HepG2 (cell line): ENCODE measurements around the gene PDZRN4. TPM values are rescaled to one million over a fixed set of nuclear protein-coding genes. Genes with fewer than 3 reads are reported as not detected.

Source experiments
- KLF12 ChIP-seq: sonication (generic); formaldehyde crosslinking; IDR thresholded peaks from 2 replicates; pipeline ENCODE4 v1.4.0; 2020; ENCODE audit warnings: missing genetic modification reagents, borderline replicate concordance
- MXI1 ChIP-seq: IDR thresholded peaks from 3 replicates; pipeline ENCODE4 v1.6.1; 2012; ENCODE audit warnings: low read depth, low read length, inconsistent platforms, borderline replicate concordance
- NR2C2 ChIP-seq: sonication (generic); formaldehyde crosslinking; IDR thresholded peaks from 2 replicates; pipeline ENCODE4 v1.4.0; 2020; ENCODE audit warnings: missing genetic modification reagents, mild to moderate bottlenecking, moderate library complexity, borderline replicate concordance
- ZC3H4 ChIP-seq: sonication (generic); formaldehyde crosslinking; IDR thresholded peaks from 2 replicates; pipeline ENCODE4 v1.4.0; 2020; ENCODE audit warnings: missing genetic modification reagents, borderline replicate concordance
- ZNF205 ChIP-seq: IDR thresholded peaks from 2 replicates; pipeline ENCODE4 v1.6.1; 2018; ENCODE audit warnings: missing biosample characterization, missing genetic modification reagents
- ZNF451 ChIP-seq: sonication (generic); formaldehyde crosslinking; IDR thresholded peaks from 2 replicates; pipeline ENCODE4 v1.5.0; 2020; ENCODE audit warnings: mild to moderate bottlenecking, missing genetic modification reagents
- ZNF577 ChIP-seq: sonication (generic); formaldehyde crosslinking; IDR thresholded peaks from 2 replicates; pipeline ENCODE4 v1.4.0; 2020; ENCODE audit warnings: mild to moderate bottlenecking, low read depth, missing genetic modification reagents, borderline replicate concordance
- ZSCAN31 ChIP-seq: sonication (generic); formaldehyde crosslinking; IDR thresholded peaks from 2 replicates; pipeline ENCODE4 v1.5.0; 2020; ENCODE audit warnings: low read depth, mild to moderate bottlenecking, missing genetic modification reagents
- polyA plus RNA-seq, 8 experiments: library from polyadenylated mRNA; depleted of rRNA in 3 of 8; stranded (reverse) in 7 of 8; unstranded in 1 of 8; fragments of >200 nt; fragmentation: Illumina TruSeq in 4 of 8; extraction: Trizol in 4 of 8; gene quantifications; 2 replicates each; pipeline versions ENCODE4 v1.2.1 to v1.2.3, GENCODE V29; 2011 to 2016; ENCODE audit warnings: low read depth in 4 of 8, missing spikeins in 1 of 8, mixed read lengths in 1 of 8; ENCODE audit not compliant: insufficient read depth in 1 of 8
- total RNA-seq, 5 experiments: library from RNA; depleted of rRNA; stranded (reverse); fragments of >200 nt; fragmentation: Illumina TruSeq; extraction: Trizol; gene quantifications; 2 replicates each; pipeline ENCODE4 v1.2.3, GENCODE V29; 2016; ENCODE audit warnings: low read depth in 1 of 5
- TF ChIP-seq, protein P1 (sequence below): sonication (generic); formaldehyde crosslinking; conservative IDR thresholded peaks from 2 replicates; pipeline ENCODE4 v1.8.0; 2022; ENCODE audit warnings: mild to moderate bottlenecking, moderate library complexity, missing genetic modification reagents
- TF ChIP-seq, protein P2 (sequence below): sonication (generic); formaldehyde crosslinking; IDR thresholded peaks from 2 replicates; pipeline ENCODE4 v1.4.0; 2020; ENCODE audit warnings: mild to moderate bottlenecking, missing genetic modification reagents
- TF ChIP-seq, protein P3 (sequence below): sonication (generic); formaldehyde crosslinking; IDR thresholded peaks from 2 replicates; pipeline ENCODE4 v1.5.0; 2020; ENCODE audit warnings: mild to moderate bottlenecking, low read depth, missing genetic modification reagents, borderline replicate concordance
- TF ChIP-seq, protein P4 (sequence below): sonication (generic); formaldehyde crosslinking; IDR thresholded peaks from 2 replicates; pipeline ENCODE4 v1.8.0; 2022; ENCODE audit warnings: missing genetic modification reagents, mild to moderate bottlenecking, inconsistent platforms, borderline replicate concordance

The PDZRN4 gene
- total and polyA plus RNA-seq, 2 of the 13 experiments (the other 11 are each of a cell fraction or from before 2014, with no cell fraction given): not detected

DNA sequence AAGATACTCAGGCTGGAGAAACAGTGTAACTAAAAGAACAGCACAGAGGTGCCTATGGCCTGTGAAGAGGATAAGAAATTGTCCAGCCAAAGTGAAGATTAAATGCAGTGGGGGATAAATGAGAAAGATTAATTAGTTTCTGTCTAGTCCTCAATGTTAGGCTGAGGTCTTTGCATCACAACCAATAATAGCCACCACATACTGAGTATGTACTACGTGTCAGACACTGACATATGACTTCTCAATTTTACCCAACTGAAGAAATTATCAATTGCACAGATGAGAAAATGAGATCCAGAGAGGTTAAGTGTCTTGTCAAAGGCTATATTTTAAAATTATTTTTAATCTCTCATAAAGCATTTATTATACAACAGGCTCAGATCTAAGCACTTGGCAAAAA is 285.9 kb downstream of the PDZRN4 start (continued):
- TF ChIP-seq ZSCAN31 (CRISPR knock-in tag) (no peak), ZNF451 (CRISPR knock-in tag) (no peak), MXI1 (no peak), ZNF205 (CRISPR knock-in tag) (no peak), ZC3H4 (CRISPR knock-in tag) (no peak), KLF12 (CRISPR knock-in tag) (no peak), ZNF577 (CRISPR knock-in tag) (no peak), NR2C2 (CRISPR knock-in tag) (no peak)
- TF ChIP-seq, protein P1, sequence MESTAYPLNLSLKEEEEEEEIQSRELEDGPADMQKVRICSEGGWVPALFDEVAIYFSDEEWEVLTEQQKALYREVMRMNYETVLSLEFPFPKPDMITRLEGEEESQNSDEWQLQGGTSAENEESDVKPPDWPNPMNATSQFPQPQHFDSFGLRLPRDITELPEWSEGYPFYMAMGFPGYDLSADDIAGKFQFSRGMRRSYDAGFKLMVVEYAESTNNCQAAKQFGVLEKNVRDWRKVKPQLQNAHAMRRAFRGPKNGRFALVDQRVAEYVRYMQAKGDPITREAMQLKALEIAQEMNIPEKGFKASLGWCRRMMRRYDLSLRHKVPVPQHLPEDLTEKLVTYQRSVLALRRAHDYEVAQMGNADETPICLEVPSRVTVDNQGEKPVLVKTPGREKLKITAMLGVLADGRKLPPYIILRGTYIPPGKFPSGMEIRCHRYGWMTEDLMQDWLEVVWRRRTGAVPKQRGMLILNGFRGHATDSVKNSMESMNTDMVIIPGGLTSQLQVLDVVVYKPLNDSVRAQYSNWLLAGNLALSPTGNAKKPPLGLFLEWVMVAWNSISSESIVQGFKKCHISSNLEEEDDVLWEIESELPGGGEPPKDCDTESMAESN (CRISPR knock-in tag): no peak
- TF ChIP-seq, protein P2, sequence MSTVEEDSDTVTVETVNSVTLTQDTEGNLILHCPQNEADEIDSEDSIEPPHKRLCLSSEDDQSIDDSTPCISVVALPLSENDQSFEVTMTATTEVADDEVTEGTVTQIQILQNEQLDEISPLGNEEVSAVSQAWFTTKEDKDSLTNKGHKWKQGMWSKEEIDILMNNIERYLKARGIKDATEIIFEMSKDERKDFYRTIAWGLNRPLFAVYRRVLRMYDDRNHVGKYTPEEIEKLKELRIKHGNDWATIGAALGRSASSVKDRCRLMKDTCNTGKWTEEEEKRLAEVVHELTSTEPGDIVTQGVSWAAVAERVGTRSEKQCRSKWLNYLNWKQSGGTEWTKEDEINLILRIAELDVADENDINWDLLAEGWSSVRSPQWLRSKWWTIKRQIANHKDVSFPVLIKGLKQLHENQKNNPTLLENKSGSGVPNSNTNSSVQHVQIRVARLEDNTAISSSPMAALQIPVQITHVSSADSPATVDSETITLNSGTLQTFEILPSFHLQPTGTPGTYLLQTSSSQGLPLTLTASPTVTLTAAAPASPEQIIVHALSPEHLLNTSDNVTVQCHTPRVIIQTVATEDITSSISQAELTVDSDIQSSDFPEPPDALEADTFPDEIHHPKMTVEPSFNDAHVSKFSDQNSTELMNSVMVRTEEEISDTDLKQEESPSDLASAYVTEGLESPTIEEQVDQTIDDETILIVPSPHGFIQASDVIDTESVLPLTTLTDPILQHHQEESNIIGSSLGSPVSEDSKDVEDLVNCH: no peak
- TF ChIP-seq, protein P3, sequence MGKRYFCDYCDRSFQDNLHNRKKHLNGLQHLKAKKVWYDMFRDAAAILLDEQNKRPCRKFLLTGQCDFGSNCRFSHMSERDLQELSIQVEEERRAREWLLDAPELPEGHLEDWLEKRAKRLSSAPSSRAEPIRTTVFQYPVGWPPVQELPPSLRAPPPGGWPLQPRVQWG (CRISPR knock-in tag): no peak
- TF ChIP-seq, protein P4, sequence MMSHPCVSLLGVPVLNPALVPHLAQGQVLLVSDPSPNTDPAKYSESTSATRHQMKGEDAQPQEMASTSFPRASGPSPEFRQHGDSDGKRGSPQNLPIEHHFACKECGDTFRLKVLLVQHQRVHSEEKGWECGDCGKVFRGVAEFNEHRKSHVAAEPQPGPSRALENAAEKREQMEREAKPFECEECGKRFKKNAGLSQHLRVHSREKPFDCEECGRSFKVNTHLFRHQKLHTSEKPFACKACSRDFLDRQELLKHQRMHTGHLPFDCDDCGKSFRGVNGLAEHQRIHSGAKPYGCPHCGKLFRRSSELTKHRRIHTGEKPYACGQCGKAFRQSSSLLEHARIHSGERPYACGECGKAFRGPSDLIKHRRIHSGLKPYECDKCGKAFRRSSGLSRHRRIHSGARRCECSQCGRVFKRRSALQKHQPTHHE (CRISPR knock-in tag): no peak
